LNCaP clone FGC (cell line): ENCODE data around the gene NUDT4.
A peak's percentile ranks its signal among the peaks of the same experiment; 100 is the strongest.
"Not testable (repeated sequence)": the region's sequence is repeated elsewhere in the genome, so short reads cannot be mapped to it uniquely, and the experiment has no call there.

ENCODE experiments used
- DNase-seq: peaks from one replicate; pipeline ENCODE4 v3.0.0-alpha.2; 2011; ENCODE audit warnings: low read depth
- H3K4me3 ChIP-seq: 2 replicates; pipeline ENCODE4 v1.5.1; 2011; ENCODE audit warnings: mild to moderate bottlenecking, low read depth, low read length, control low read depth
- CTCF ChIP-seq: IDR thresholded peaks from 2 replicates; pipeline ENCODE4 v1.5.1; 2012; ENCODE audit warnings: mild to moderate bottlenecking; ENCODE audit not compliant: control insufficient read depth, insufficient read depth; ENCODE audit errors: extremely low read depth

NUDT4 gene

GRCh38 chr12:93422050-93422449 lies 44.3 kb downstream of the NUDT4 start:
- no peak for TF ChIP-seq CTCF
- DNase-seq, result no peak
- H3K4me3 ChIP-seq, result no peak overlapping the region

- TF ChIP-seq CTCF, result no peak
- H3K4me3 ChIP-seq, result no peak overlapping the region
- no peak for DNase-seq
Measured at GRCh38 chr12:93425736-93426411, 48.1 kb downstream of the NUDT4 start.

GRCh38 chr12:93426412-93426805 lies 48.7 kb downstream of the NUDT4 start:
- no peak for DNase-seq
- H3K4me3 ChIP-seq, result peak overlapping the region; percentile 0; the same call in 1 of the 2 replicates
- no peak for TF ChIP-seq CTCF

GRCh38 chr12:93427779-93428564 lies 50.2 kb downstream of the NUDT4 start:
- no peak for DNase-seq
- no peak for TF ChIP-seq CTCF
- H3K4me3 ChIP-seq, result no peak overlapping the region

GRCh38 chr12:93429448-93429847 lies 51.7 kb downstream of the NUDT4 start:
- no peak for DNase-seq
- H3K4me3 ChIP-seq, result no peak overlapping the region
- TF ChIP-seq CTCF, result no peak

GRCh38 chr12:93429852-93430251 lies 52.1 kb downstream of the NUDT4 start:
- no peak for TF ChIP-seq CTCF
- no peak for DNase-seq
- no peak overlapping the region for H3K4me3 ChIP-seq

- no peak overlapping the region for H3K4me3 ChIP-seq
- no peak for TF ChIP-seq CTCF
- DNase-seq, result no peak
Measured at GRCh38 chr12:93430280-93430679, 52.6 kb downstream of the NUDT4 start.

GRCh38 chr12:93432031-93432430 lies 54.3 kb downstream of the NUDT4 start:
- not testable (repeated sequence) for DNase-seq, H3K4me3 ChIP-seq
